GM23338 (cell line): ENCODE results near the gene COL18A1.

Experiments
- CTCF ChIP-seq, 2 experiments: fragments of 200-600 bp in 1 of 2; sonication (generic) in 1 of 2; conservative IDR thresholded peaks; 2 replicates each; pipeline versions ENCODE4 v1.5.1 to v1.6.1; 2016 to 2017; ENCODE audit warnings: antibody characterized with exemption in 2 of 2, low read depth in 2 of 2, mild to moderate bottlenecking in 2 of 2, moderate library complexity in 1 of 2
- EZH2 ChIP-seq: fragments of 200-600 bp; sonication (generic); IDR thresholded peaks from one replicate; pipeline ENCODE4 v1.8.0; 2017; ENCODE audit warnings: antibody characterized with exemption, mild to moderate bottlenecking, low read depth; ENCODE audit not compliant: unreplicated experiment
- POLR2AphosphoS5 ChIP-seq: IDR thresholded peaks from 2 replicates; pipeline ENCODE4 v1.6.1; 2016; ENCODE audit warnings: antibody characterized with exemption, low read depth

DNA sequence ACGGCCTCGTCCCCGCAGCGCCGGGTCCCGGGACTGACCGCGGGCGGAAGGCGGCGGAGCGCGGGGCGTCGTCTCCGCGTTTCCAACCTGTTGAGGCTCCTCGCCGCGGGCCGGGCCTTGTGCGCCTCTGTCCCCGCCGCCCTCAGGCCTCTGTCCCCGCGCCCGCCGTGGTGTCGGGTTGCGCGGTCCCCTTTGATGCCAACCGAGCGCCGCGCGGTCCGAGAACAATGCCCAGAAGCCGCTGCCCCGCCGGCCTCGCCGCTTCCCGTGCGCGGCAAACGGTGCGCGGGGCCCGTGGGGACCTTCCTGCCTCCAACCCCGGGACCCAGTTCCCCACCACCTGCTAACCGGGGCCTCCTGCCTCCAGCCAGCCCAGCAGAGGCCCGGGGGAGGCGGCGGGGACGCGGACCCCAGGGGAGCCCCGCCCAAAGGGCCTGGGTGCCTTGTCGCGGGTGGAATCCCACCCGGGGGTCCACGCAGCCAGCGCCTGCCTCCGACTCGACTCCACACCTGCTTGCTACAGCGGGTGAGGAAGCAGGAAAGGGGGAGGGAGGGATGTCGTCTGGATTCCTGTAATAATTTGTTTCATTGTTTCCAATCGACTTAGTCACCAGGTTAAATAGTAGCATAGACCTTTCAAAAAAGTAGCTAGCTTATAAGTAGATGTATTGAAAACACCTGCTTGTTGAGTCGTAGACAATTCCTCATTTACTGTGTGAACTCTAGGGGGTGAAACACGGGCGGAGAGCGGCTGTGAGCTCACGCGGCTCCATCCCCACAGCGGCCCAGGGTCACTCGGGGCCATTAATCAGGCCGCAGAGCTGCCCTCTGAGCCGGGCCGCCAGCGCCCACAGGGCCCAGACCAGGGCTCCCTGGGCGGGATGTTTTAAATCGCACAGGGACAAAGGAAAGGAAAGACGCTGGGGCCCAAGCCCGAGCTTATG lies 1.1 kb downstream of the COL18A1 start:
- TF ChIP-seq CTCF (conservative IDR thresholded peaks at IDR 0.05; ENCODE audit: low read depth in 2 of 2): no peak
- no peak for TF ChIP-seq POLR2AphosphoS5
- no peak for TF ChIP-seq EZH2
